ENCODE results near the gene FAM120B. TPM values are rescaled to one million over a fixed set of nuclear protein-coding genes. Genes with fewer than 3 reads are reported as not detected.

Gene FAM120B
- total and polyA plus RNA-seq, 4 donors = 5.5 to 38.5 (median 20.4) TPM

DNA sequence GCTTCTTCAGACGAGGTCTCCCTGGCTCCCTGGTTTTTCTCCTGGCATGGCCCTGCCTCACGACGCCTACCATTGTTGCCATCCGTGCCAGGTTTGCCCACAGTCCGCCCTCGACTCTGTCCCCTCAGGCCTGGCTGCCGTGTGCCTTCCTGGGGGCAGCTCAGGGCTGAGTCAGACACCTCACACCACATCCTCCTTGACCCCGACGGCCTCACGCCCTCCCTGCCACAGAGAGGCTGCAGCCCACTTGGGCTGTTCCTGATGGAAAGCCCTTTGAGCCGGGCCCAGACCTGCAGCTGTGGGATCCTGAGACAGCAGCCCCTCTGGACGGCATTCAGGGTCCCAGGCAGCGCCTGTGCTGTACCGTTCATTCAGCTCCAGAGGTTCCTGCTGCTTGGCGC lies 138.3 kb downstream of the FAM120B start:
- Histone ChIP-seq H3K27ac (ENCODE audit: low read depth in 1 of 2, low read length in 2 of 2) (no peak overlapping the region), H3K4me3 (ENCODE audit: low read length in 2 of 2) (no peak overlapping the region), H3K4me1 (ENCODE audit: control insufficient read depth in 1 of 2, insufficient read depth in 2 of 2, low read length in 2 of 2) (no peaks in the 10 kb centered on the region), H3K27me3 (ENCODE audit: control insufficient read depth in 1 of 2, insufficient read depth in 2 of 2, low read length in 1 of 2) (no peaks in the 10 kb centered on the region), H3K36me3 (ENCODE audit: control insufficient read depth in 1 of 2, insufficient read depth in 2 of 2, low read length in 1 of 2) (no peaks in the 10 kb centered on the region), H3K9me3 (ENCODE audit: control insufficient read depth, low read length) (no peaks in the 10 kb centered on the region)
- no peak for ATAC-seq (ENCODE audit: low FRiP score)
- 75 to 84% methylated on average over 15 of the region's 15 CpGs for WGBS, 2 donors
- intact Hi-C loops (cut with DNase I) = no loop called here
- DNase-seq = peak in 1 of 2 donors; percentile 55

DNA sequence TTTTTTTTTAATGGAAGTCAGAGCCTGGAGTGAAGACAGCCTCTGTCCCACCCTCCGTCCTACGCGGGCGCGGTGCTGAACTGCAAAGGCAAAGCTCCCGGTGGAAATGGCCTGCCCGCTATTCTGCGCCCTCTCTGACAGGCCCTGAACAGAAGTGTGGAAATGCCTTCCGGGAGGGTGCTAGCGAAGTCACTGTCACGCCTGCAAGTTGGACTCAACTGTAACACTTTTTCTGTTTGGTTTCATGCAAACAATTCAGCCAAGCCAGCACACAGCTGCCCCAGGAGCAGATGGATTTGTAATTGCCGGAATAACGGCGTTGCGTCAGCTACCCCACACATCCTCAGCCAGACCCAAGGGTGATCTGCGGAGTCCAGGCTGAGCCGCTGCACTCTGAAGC lies 138.9 kb downstream of the FAM120B start:
- 82 to 86% methylated on average over 17 of the region's 17 CpGs for WGBS, 2 donors

DNA sequence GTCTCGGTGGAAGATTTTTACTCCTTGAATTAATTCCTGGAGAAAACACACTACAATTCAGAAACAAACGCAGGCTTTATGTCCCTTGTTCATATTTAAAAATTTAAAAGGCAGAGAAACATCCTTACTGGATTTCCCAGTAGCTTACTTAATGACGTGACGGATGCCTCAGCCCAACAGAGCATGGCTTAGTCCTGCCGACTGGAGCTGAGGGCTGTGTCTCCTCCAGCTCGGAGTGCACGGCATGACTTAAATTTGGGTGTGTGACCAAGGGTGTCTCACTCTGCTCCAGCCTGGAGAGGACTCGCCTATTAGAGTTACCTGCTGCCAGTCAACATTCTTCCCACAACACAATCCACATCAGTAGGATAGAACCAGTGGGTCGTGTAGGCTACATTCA lies 139.4 kb downstream of the FAM120B start:
- intact Hi-C loops (cut with DNase I) = no loop called here
- Histone ChIP-seq H3K4me3 (ENCODE audit: low read length in 2 of 2) (no peak overlapping the region), H3K9me3 (ENCODE audit: control insufficient read depth, low read length) (no peaks in the 10 kb centered on the region), H3K27ac (ENCODE audit: low read depth in 1 of 2, low read length in 2 of 2) (no peak overlapping the region), H3K36me3 (ENCODE audit: control insufficient read depth in 1 of 2, insufficient read depth in 2 of 2, low read length in 1 of 2) (no peaks in the 10 kb centered on the region), H3K4me1 (ENCODE audit: control insufficient read depth in 1 of 2, insufficient read depth in 2 of 2, low read length in 2 of 2) (no peaks in the 10 kb centered on the region), H3K27me3 (ENCODE audit: control insufficient read depth in 1 of 2, insufficient read depth in 2 of 2, low read length in 1 of 2) (no peaks in the 10 kb centered on the region)
- no peak for ATAC-seq (ENCODE audit: low FRiP score)
- 71 to 81% methylated on average over 9 of the region's 9 CpGs for WGBS, 2 donors
- peak in 1 of 2 donors; percentile 26 for DNase-seq

More for the DNA sequence above, 138.9 kb downstream of the FAM120B start:
- Histone ChIP-seq H3K4me3 (ENCODE audit: low read length in 2 of 2) (no peak overlapping the region), H3K36me3 (ENCODE audit: control insufficient read depth in 1 of 2, insufficient read depth in 2 of 2, low read length in 1 of 2) (no peaks in the 10 kb centered on the region), H3K27me3 (ENCODE audit: control insufficient read depth in 1 of 2, insufficient read depth in 2 of 2, low read length in 1 of 2) (no peaks in the 10 kb centered on the region), H3K9me3 (ENCODE audit: control insufficient read depth, low read length) (no peaks in the 10 kb centered on the region), H3K4me1 (ENCODE audit: control insufficient read depth in 1 of 2, insufficient read depth in 2 of 2, low read length in 2 of 2) (no peaks in the 10 kb centered on the region), H3K27ac (ENCODE audit: low read depth in 1 of 2, low read length in 2 of 2) (no peak overlapping the region)
- ATAC-seq (ENCODE audit: low FRiP score) = no peak
- intact Hi-C loops (cut with DNase I) = no loop called here
- peak in 1 of 2 donors; percentile 55 for DNase-seq

DNA sequence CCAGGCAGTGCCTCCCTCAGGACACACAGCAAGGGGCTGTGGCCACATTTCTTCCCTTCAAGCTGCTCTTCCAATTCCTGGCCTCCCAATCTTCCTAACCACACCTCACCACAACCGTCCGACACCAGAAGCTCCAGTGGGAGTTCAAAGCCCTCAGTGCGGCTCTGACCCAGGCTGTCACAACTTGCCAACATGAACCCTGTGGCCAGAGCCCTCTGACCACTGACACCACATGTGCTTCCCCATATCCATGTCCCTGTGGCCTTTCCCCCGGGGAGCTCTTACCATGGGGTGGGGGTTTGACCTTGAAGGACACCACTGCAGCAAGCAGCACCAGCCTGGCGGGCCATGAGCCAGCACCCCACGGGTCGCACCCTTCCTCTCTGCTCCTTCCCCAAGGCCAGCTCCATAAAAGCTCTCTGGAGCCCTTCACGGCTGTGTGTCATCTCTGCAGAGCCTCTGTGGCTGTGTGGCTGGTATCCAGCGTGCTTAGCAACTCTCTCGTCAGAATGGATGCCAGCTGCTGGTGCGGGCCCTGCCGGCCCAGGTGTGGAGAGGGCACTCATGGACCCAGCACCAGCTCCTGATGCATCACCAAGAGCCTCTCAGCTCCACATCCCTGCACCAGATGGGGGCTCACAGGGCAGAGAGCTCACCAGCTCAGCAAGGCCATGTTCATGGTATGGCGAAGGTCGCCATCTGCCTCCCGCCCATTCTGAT lies 140.4 kb downstream of the FAM120B start:
- DNase-seq (no peak), ATAC-seq (ENCODE audit: low FRiP score) (no peak)
- intact Hi-C loops (cut with DNase I) = no loop called here
- no peak overlapping the region for H3K4me3 ChIP-seq (ENCODE audit: low read length in 2 of 2)
- no peaks in the 10 kb centered on the region for H3K9me3 ChIP-seq (ENCODE audit: control insufficient read depth, low read length)
- H3K27me3 ChIP-seq (ENCODE audit: control insufficient read depth in 1 of 2, insufficient read depth in 2 of 2, low read length in 1 of 2) = no peaks in the 10 kb centered on the region
- H3K36me3 ChIP-seq (ENCODE audit: control insufficient read depth in 1 of 2, insufficient read depth in 2 of 2, low read length in 1 of 2) = no peaks in the 10 kb centered on the region
- 93 to 96% methylated on average over 15 of the region's 15 CpGs for WGBS, 2 donors
- H3K4me1 ChIP-seq (ENCODE audit: control insufficient read depth in 1 of 2, insufficient read depth in 2 of 2, low read length in 2 of 2) = no peaks in the 10 kb centered on the region
- no peak overlapping the region for H3K27ac ChIP-seq (ENCODE audit: low read depth in 1 of 2, low read length in 2 of 2)

DNA sequence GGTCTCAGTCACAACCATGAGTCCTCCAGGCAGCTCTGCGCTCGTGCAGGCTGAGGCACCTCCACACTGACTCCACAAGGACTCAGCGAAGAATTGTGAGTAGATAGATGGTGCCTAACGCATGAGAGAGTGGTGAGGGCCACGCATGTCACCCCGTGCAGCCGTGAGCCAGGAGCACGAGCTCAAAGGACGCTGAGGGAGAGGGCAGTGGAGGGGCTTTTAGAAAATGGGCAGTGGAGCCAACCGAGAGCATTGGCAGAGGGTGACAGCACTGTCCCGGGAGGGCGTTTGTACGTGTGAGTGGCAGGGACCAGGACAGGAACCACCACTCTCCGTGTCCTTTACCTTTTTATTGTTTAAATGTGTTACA lies 141.0 kb downstream of the FAM120B start:
- WGBS, 2 donors = 92% methylated on average over 14 of the region's 14 CpGs
- H3K4me1 ChIP-seq (ENCODE audit: control insufficient read depth in 1 of 2, insufficient read depth in 2 of 2, low read length in 2 of 2) = no peaks in the 10 kb centered on the region
- H3K36me3 ChIP-seq (ENCODE audit: control insufficient read depth in 1 of 2, insufficient read depth in 2 of 2, low read length in 1 of 2) = no peaks in the 10 kb centered on the region
- no peak overlapping the region for H3K27ac ChIP-seq (ENCODE audit: low read depth in 1 of 2, low read length in 2 of 2)
- ATAC-seq (ENCODE audit: low FRiP score) = no peak
- no peaks in the 10 kb centered on the region for H3K27me3 ChIP-seq (ENCODE audit: control insufficient read depth in 1 of 2, insufficient read depth in 2 of 2, low read length in 1 of 2)
- no peak overlapping the region for H3K4me3 ChIP-seq (ENCODE audit: low read length in 2 of 2)
- H3K9me3 ChIP-seq (ENCODE audit: control insufficient read depth, low read length) = no peaks in the 10 kb centered on the region
- no peak for DNase-seq
- intact Hi-C loops (cut with DNase I) = no loop called here

DNA sequence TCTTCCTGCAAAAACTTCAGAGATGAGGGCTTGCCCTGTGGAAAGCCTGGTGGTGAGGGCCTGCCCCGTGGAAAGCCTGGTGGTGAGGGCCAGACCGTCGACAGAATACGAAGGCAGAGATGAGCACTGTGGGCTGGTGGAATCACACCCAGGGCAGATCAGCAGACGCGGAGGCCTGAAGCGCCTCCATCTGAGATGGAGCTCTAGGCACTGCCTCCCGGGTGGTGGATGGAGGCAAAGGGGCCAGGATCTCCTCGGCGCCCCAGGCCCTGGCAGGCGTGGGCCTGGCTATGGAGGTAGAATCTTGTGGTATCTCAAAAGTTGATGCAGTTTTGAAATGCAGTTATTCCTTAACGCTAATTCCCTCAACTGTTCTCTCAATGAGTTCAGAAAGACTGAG lies 141.8 kb downstream of the FAM120B start:
- Histone ChIP-seq H3K27ac (ENCODE audit: low read depth in 1 of 2, low read length in 2 of 2) (no peak overlapping the region), H3K4me1 (ENCODE audit: control insufficient read depth in 1 of 2, insufficient read depth in 2 of 2, low read length in 2 of 2) (no peaks in the 10 kb centered on the region), H3K36me3 (ENCODE audit: control insufficient read depth in 1 of 2, insufficient read depth in 2 of 2, low read length in 1 of 2) (no peaks in the 10 kb centered on the region), H3K4me3 (ENCODE audit: low read length in 2 of 2) (no peak overlapping the region), H3K27me3 (ENCODE audit: control insufficient read depth in 1 of 2, insufficient read depth in 2 of 2, low read length in 1 of 2) (no peaks in the 10 kb centered on the region), H3K9me3 (ENCODE audit: control insufficient read depth, low read length) (no peaks in the 10 kb centered on the region)
- peak in 1 of 2 donors; percentile 36 for DNase-seq
- 96% methylated on average over 12 of the region's 12 CpGs for WGBS, 2 donors
- ATAC-seq (ENCODE audit: low FRiP score) = no peak
- intact Hi-C loops (cut with DNase I) = no loop called here

DNA sequence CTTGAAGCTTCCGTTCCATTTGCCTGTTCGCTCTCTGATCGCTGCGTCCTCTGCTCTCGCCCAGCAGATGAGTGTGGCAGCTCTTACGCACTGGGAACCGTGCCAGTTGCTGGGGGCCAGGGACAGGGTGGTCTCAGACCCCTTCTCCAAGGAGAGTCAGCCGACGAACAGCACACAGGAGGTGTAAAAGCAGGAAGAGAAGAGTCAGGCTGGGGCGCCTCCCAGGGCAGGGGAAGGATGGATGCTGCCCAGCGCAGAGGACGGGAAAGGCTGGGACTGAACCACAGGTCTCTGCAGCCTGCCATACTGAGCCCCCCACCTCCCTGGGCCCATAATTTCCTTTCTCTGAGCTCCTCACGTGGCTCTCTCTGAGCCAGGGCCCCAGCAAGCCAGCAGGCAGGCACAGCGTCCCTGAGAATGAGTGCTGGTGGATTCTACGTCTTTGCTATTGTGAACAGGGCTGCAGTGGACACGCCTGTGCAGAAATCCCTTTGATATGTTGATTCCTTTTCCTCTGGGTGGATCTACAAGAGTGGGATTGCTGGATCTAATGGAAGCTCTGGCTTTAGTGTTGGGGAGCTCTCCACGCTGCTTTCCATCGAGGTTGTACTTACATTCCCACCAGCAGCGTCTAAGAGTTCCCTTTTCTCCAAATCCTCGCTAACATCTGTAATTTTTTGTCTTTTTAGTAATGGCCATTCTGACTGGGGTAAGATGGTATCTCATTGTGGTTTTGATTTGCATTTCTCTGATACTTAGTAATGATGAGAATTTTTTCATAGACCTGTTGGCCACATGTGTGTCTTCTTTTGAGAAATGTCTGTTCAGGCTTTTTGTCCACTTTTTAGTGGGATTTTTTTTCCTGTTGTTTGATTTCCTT lies 142.4 kb downstream of the FAM120B start:
- Histone ChIP-seq H3K36me3 (ENCODE audit: control insufficient read depth in 1 of 2, insufficient read depth in 2 of 2, low read length in 1 of 2) (no peaks in the 10 kb centered on the region), H3K27ac (ENCODE audit: low read depth in 1 of 2, low read length in 2 of 2) (no peak overlapping the region), H3K9me3 (ENCODE audit: control insufficient read depth, low read length) (no peaks in the 10 kb centered on the region), H3K4me3 (ENCODE audit: low read length in 2 of 2) (no peak overlapping the region), H3K4me1 (ENCODE audit: control insufficient read depth in 1 of 2, insufficient read depth in 2 of 2, low read length in 2 of 2) (no peaks in the 10 kb centered on the region), H3K27me3 (ENCODE audit: control insufficient read depth in 1 of 2, insufficient read depth in 2 of 2, low read length in 1 of 2) (no peaks in the 10 kb centered on the region)
- DNase-seq (peak in 1 of 2 donors; percentile 71), ATAC-seq (ENCODE audit: low FRiP score) (no peak)
- WGBS, 2 donors = 80 to 81% methylated on average over 20 of the region's 20 CpGs
- intact Hi-C loops (cut with DNase I) = no loop called here

DNA sequence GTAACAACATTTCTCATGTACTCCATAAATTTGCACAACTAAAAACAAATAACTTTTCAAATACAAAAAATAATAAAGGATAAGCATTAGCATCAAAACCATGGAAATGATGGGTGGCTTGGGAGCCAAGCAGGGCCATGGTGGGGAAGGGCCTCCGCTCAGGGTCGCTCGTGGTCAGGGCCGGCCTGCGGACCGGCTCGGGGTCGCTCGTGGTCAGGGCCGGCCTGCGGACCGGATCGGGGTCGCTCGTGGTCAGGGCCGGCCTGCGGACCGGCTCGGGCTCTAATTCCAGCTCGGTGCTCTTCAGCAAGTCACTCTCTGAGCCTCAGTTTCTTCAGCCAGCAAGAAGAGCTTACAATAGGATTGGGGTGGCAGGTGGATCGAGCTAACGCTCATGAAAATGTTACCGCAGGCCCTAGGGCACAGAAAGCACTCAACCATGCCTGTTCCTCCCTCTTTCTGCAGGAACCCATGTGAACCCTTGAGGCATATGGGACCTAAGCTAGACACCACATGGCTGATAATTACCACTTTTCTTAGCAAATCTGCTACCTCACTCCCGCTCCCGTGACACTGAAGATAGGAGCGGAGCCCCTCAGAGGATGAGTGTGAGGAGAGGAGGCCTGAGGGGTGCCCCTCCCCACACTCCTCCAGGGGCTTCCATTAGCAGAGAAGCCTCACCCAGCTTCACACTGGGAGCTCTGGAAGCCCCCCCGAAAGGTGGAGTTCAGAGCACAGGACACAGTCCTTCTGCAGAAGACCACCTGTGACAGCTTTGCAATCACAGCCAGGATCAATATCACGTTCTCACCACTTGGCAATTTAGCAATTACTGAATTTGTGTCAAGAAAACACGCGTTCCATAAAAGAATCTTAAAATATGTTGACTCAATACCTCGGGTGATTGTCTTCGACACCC lies 143.5 kb downstream of the FAM120B start:
- 92 to 94% methylated on average over 32 of the region's 32 CpGs for WGBS, 2 donors
- H3K36me3 ChIP-seq (ENCODE audit: control insufficient read depth in 1 of 2, insufficient read depth in 2 of 2, low read length in 1 of 2) = no peaks in the 10 kb centered on the region
- no peak overlapping the region for H3K27ac ChIP-seq (ENCODE audit: low read depth in 1 of 2, low read length in 2 of 2)
- H3K4me1 ChIP-seq (ENCODE audit: control insufficient read depth in 1 of 2, insufficient read depth in 2 of 2, low read length in 2 of 2) = no peaks in the 10 kb centered on the region
- H3K9me3 ChIP-seq (ENCODE audit: control insufficient read depth, low read length) = no peaks in the 10 kb centered on the region
- intact Hi-C loops (cut with DNase I) = no loop called here
- H3K4me3 ChIP-seq (ENCODE audit: low read length in 2 of 2) = no peak overlapping the region
- ATAC-seq (ENCODE audit: low FRiP score) = peak; percentile 79
- H3K27me3 ChIP-seq (ENCODE audit: control insufficient read depth in 1 of 2, insufficient read depth in 2 of 2, low read length in 1 of 2) = no peaks in the 10 kb centered on the region
- no peak for DNase-seq

All from aorta (tissue), 5 donors.